PC-3 (cell line): ENCODE results near the gene DPH7. TPM values are rescaled to one million over a fixed set of nuclear protein-coding genes. Genes with fewer than 3 reads are reported as not detected.
"Not testable (repeated sequence)": the region's sequence is repeated elsewhere in the genome, so short reads cannot be mapped to it uniquely, and the experiment has no call there.

ENCODE experiments used
- ATAC-seq: fragments of 200-7000 bp; cut with Tn5 transposase; 2 replicates; pipeline ENCODE4 v1.9.1; 2020; ENCODE audit warnings: mild to moderate bottlenecking, moderate library complexity
- BruUV-seq: library from RNA; stranded (reverse); fragments of 400-500 nt; replicated peaks from 2 replicates; lab custom pipeline; 2021; lab: Mats Ljungman, UMichigan
- CTCF ChIA-PET: fragments of 300-600 bp; sonication (Branson Sonifier 250); formaldehyde crosslinking; loops from one replicate; lab custom pipeline; 2022; ENCODE audit warnings: antibody characterized with exemption; lab: Charles Lee
- POLR2A ChIA-PET: fragments of 300-600 bp; sonication (Branson Sonifier 250); formaldehyde crosslinking; loops from one replicate; lab custom pipeline; 2022; ENCODE audit warnings: antibody characterized with exemption; ENCODE audit not compliant: unreplicated experiment; lab: Charles Lee
- DNase-seq: peaks from one replicate; pipeline ENCODE4 v3.0.0-alpha.2; 2015
- H2AFZ ChIP-seq: fragments of 300-600 bp; sonication (generic); 2 replicates; pipeline ENCODE4 v1.6.0; 2016; ENCODE audit warnings: antibody characterized with exemption, low read length
- H3F3A ChIP-seq: fragments of 300-600 bp; sonication (generic); one replicate; pipeline ENCODE4 v1.6.0; 2017; ENCODE audit warnings: antibody characterized with exemption, low read length, control low read depth, mild to moderate bottlenecking; ENCODE audit not compliant: unreplicated experiment
- H3K27ac ChIP-seq: fragments of 300-600 bp; sonication (generic); 2 replicates; pipeline ENCODE4 v1.5.1; 2016; ENCODE audit warnings: mild to moderate bottlenecking, low read length
- H3K27me3 ChIP-seq: fragments of 300-600 bp; sonication (generic); 2 replicates; pipeline ENCODE4 v1.6.1; 2016; ENCODE audit warnings: low read length, mixed read lengths
- H3K36me3 ChIP-seq: fragments of 300-600 bp; sonication (generic); 2 replicates; pipeline ENCODE4 v1.6.1; 2016; ENCODE audit warnings: low read depth, mixed run types, low read length, mixed read lengths
- H3K4me1 ChIP-seq: fragments of 300-600 bp; sonication (generic); 2 replicates; pipeline ENCODE4 v1.5.1; 2016; ENCODE audit warnings: low read length; ENCODE audit not compliant: insufficient read depth
- H3K4me2 ChIP-seq: fragments of 300-600 bp; sonication (generic); 2 replicates; pipeline ENCODE4 v1.6.0; 2016; ENCODE audit warnings: low read length
- H3K4me3 ChIP-seq: fragments of 300-600 bp; sonication (generic); 2 replicates; pipeline ENCODE4 v1.5.1; 2016; ENCODE audit warnings: mild to moderate bottlenecking, low read length, mixed read lengths
- H3K79me2 ChIP-seq: fragments of 300-600 bp; sonication (generic); 2 replicates; pipeline ENCODE4 v1.6.1; 2017; ENCODE audit warnings: low read length, mixed read lengths
- H3K9ac ChIP-seq: fragments of 300-600 bp; sonication (generic); 2 replicates; pipeline ENCODE4 v1.6.0; 2016; ENCODE audit warnings: mild to moderate bottlenecking, low read length
- H3K9me2 ChIP-seq: fragments of 300-600 bp; sonication (generic); replicated peaks from 2 replicates; pipeline ENCODE4 v1.6.1; 2016; ENCODE audit warnings: mixed run types, low read length, mixed read lengths
- H3K9me3 ChIP-seq: fragments of 300-600 bp; sonication (generic); 2 replicates; pipeline ENCODE4 v1.6.1; 2016; ENCODE audit warnings: low read length, mixed read lengths
- H4K20me1 ChIP-seq: fragments of 300-600 bp; sonication (generic); 2 replicates; pipeline ENCODE4 v1.6.1; 2016; ENCODE audit warnings: low read length, mixed read lengths
- EZH2 ChIP-seq: fragments of 300-600 bp; sonication (generic); IDR thresholded peaks from one replicate; pipeline ENCODE4 v1.6.1; 2017; ENCODE audit warnings: antibody characterized with exemption, mild to moderate bottlenecking, low read length; ENCODE audit not compliant: unreplicated experiment
- EZH2phosphoT487 ChIP-seq: fragments of 300-600 bp; sonication (generic); IDR thresholded peaks from 2 replicates; pipeline ENCODE4 v1.6.1; 2018; ENCODE audit warnings: mild to moderate bottlenecking, antibody characterized with exemption, low read length, borderline replicate concordance
- intact Hi-C: fragments of 100-400 bp; cut with micrococcal nuclease; formaldehyde crosslinking; loops from 2 replicates; pipeline ENCODE4 v1.9.0; 2023
- total RNA-seq: library from RNA; depleted of rRNA; stranded (reverse); fragments of >200 nt; gene quantifications from 2 replicates; pipeline ENCODE4 v1.2.3, GENCODE V29; 2014
- TF ChIP-seq, protein P1 (sequence below): fragments of 300-600 bp; sonication (generic); conservative IDR thresholded peaks from 2 replicates; pipeline ENCODE4 v1.5.1; 2017; ENCODE audit warnings: antibody characterized with exemption, low read depth, mild to moderate bottlenecking, low read length

The DPH7 gene
- total RNA-seq, 1 experiment from 2014 or later, result 35.1 TPM

DNA sequence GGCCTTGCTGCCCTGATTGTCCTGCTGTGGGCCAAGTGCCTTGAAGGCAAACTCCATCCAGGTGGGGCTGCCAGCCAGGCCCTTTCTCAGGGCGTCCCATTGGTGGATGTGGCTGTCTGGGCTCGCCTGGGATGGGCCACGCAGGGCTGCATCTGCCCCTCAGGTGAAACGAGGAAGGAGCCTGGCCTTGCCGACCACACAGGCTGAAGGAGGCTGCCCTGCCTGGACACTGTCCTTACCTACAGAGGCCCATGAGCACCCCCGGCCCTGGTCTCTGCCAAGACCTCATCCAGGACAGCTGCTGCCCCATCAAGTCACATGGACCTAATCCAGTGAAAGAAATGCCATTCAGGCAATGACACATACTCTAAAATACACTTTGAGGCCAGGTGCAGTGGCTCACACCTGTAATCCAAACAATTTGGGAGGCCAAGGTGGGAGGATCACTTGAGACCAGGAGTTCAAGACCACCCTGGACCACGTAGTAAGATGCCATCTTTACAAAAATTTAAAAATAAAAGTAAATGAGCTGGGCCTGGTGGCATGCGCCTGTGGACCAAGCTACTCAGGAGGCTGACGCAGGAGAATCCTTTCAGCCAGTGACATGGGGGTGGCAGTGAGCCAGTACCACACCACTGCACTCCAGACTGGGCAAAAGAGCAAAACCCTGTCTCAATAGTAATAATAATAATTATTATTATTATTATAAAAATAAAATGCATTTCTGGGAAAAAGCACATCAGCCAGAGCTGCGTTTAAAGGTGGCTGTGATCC lies 62.4 kb downstream of the DPH7 start:
- DNase-seq, result no peak
- Histone ChIP-seq H3K4me1 (no peaks in the 10 kb centered on the region), H3K36me3 (no peaks in the 10 kb centered on the region), H3K4me3 (no peak overlapping the region), H3F3A (no peaks in the 10 kb centered on the region), H3K27me3 (no peaks in the 10 kb centered on the region), H3K9me2 (no peaks in the 10 kb centered on the region), H3K79me2 (no peaks in the 10 kb centered on the region), H2AFZ (no peak overlapping the region), H3K4me2 (no peak overlapping the region), H3K9ac (no peak overlapping the region), H3K9me3 (no peaks in the 10 kb centered on the region), H3K27ac (no peak overlapping the region), H4K20me1 (no peaks in the 10 kb centered on the region)
- ChIA-PET CTCF (no interaction called here), POLR2A (no interaction called here)
- TF ChIP-seq EZH2phosphoT487 (no peak), EZH2 (no peak)
- TF ChIP-seq, protein P1, sequence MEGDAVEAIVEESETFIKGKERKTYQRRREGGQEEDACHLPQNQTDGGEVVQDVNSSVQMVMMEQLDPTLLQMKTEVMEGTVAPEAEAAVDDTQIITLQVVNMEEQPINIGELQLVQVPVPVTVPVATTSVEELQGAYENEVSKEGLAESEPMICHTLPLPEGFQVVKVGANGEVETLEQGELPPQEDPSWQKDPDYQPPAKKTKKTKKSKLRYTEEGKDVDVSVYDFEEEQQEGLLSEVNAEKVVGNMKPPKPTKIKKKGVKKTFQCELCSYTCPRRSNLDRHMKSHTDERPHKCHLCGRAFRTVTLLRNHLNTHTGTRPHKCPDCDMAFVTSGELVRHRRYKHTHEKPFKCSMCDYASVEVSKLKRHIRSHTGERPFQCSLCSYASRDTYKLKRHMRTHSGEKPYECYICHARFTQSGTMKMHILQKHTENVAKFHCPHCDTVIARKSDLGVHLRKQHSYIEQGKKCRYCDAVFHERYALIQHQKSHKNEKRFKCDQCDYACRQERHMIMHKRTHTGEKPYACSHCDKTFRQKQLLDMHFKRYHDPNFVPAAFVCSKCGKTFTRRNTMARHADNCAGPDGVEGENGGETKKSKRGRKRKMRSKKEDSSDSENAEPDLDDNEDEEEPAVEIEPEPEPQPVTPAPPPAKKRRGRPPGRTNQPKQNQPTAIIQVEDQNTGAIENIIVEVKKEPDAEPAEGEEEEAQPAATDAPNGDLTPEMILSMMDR, result no peak
- ATAC-seq, result no peak
- no TSS peak for BruUV-seq
- intact Hi-C loops, result no loop called here

DNA sequence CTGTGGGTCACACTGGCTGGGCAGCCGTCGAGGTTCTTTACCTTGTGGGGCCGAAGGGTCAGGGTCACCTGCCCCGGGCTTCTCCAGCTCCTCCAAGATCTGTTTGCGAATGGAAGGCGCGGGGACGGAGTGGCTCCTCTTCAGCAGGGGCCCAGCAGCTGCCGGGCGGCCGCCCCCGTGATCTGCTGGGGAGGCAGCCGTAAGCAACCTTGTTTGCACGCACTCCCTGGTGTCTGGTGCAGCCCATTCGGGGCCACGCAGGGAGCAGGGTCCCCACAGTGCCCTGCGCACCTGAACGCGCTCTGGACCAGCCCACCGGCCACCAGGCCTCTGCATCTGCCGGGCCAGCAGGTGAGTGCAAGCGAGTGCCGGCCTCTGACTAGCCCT lies 63.4 kb downstream of the DPH7 start:
- Histone ChIP-seq H4K20me1 (no peaks in the 10 kb centered on the region), H2AFZ (no peak overlapping the region), H3K9me2 (no peaks in the 10 kb centered on the region), H3K79me2 (no peaks in the 10 kb centered on the region), H3K36me3 (no peaks in the 10 kb centered on the region), H3K4me3 (no peak overlapping the region), H3K4me2 (no peak overlapping the region), H3K4me1 (no peaks in the 10 kb centered on the region), H3K9ac (no peak overlapping the region), H3F3A (no peaks in the 10 kb centered on the region), H3K27ac (no peak overlapping the region), H3K27me3 (no peaks in the 10 kb centered on the region), H3K9me3 (no peaks in the 10 kb centered on the region)
- no TSS peak for BruUV-seq
- TF ChIP-seq EZH2 (no peak), EZH2phosphoT487 (no peak)
- TF ChIP-seq, protein P1, result no peak
- POLR2A ChIA-PET, result no interaction called here
- intact Hi-C loops, result no loop called here
- DNase-seq, result no peak
- CTCF ChIA-PET, result no interaction called here
- no peak for ATAC-seq

DNA sequence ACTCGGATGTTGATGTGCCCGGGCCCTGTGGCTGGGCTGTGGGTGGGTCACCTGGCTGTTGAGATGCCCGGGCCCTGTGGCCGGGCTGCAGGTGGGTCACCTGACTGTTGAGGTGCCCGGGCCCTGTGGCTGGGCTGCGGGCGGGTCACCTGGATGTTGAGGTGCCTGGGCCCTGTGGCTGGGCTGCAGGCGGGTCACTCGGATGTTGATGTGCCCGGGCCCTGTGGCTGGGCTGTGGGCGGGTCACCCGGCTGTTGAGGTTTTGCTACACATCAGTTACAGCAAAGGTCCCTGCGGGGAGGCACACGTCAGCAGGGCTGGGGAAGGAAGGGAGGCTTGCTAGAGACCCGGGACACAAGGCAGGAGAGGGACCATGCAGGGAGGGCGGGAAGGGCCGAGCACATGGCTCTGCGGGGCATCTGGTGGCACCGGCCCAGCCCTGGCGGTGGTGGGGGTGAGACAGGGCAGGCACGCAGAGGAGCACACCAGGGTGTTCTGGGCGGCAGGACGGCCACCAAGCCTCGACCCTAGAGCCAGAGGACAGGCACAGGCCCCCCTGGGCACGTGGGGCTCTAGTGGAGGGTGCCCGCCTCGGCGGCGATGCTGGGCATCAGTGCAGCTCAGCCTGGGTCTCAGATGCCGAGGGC lies 63.9 kb downstream of the DPH7 start:
- no peaks in the 10 kb centered on the region for H3F3A ChIP-seq
- H2AFZ ChIP-seq, result no peak overlapping the region
- CTCF ChIA-PET, result no interaction called here
- H3K4me2 ChIP-seq, result no peak overlapping the region
- ATAC-seq, result no peak
- DNase-seq, result no peak
- H4K20me1 ChIP-seq, result no peaks in the 10 kb centered on the region
- no peaks in the 10 kb centered on the region for H3K79me2 ChIP-seq
- TF ChIP-seq EZH2phosphoT487, result no peak
- TF ChIP-seq, protein P1, result no peak
- TF ChIP-seq EZH2, result no peak
- H3K27ac ChIP-seq, result no peak overlapping the region
- no peaks in the 10 kb centered on the region for H3K9me3 ChIP-seq
- no peaks in the 10 kb centered on the region for H3K9me2 ChIP-seq
- H3K4me1 ChIP-seq, result no peaks in the 10 kb centered on the region
- H3K36me3 ChIP-seq, result no peaks in the 10 kb centered on the region
- H3K9ac ChIP-seq, result no peak overlapping the region
- intact Hi-C loops, result no loop called here
- no peak overlapping the region for H3K4me3 ChIP-seq
- no peaks in the 10 kb centered on the region for H3K27me3 ChIP-seq
- POLR2A ChIA-PET, result no interaction called here
- no TSS peak for BruUV-seq

GRCh38 chr9:137513801-137514570 lies 64.7 kb downstream of the DPH7 start:
- CTCF ChIA-PET, H3K36me3 ChIP-seq, POLR2A ChIA-PET, ATAC-seq, H3K79me2 ChIP-seq, BruUV-seq, H3K9me3 ChIP-seq, H3K27ac ChIP-seq, H3K9me2 ChIP-seq, H2AFZ ChIP-seq, H3F3A ChIP-seq, H3K9ac ChIP-seq, H3K4me1 ChIP-seq, H4K20me1 ChIP-seq, intact Hi-C loops, H3K4me3 ChIP-seq, H3K4me2 ChIP-seq, H3K27me3 ChIP-seq, DNase-seq: not testable (repeated sequence)
